Trophoblast cell (in vitro differentiated cells and primary cell): Measurements from ENCODE around the gene ZNF512.

Experiments
- DNase-seq, 2 donors: peaks; one replicate each; pipeline ENCODE4 v3.0.0-alpha.2; 2016
- H2AFZ ChIP-seq: 2 replicates; pipeline ENCODE4 v1.6.1; 2013; ENCODE audit warnings: low read length, moderate library complexity, mild to moderate bottlenecking; ENCODE audit not compliant: insufficient read depth, poor library complexity
- H2AK5ac ChIP-seq: 2 replicates; pipeline ENCODE4 v1.6.1; 2013; ENCODE audit warnings: mild to moderate bottlenecking, low read length
- H2BK120ac ChIP-seq: 2 replicates; pipeline ENCODE4 v1.6.1; 2013; ENCODE audit warnings: low read length, mild to moderate bottlenecking, moderate library complexity; ENCODE audit not compliant: insufficient read depth, poor library complexity
- H2BK12ac ChIP-seq: 2 replicates; pipeline ENCODE4 v1.6.1; 2013; ENCODE audit warnings: mild to moderate bottlenecking, low read length, moderate library complexity
- H2BK5ac ChIP-seq: 2 replicates; pipeline ENCODE4 v1.6.1; 2013; ENCODE audit warnings: low read length, low read depth, moderate library complexity, mild to moderate bottlenecking; ENCODE audit not compliant: poor library complexity
- H3K14ac ChIP-seq: 2 replicates; pipeline ENCODE4 v1.6.1; 2013; ENCODE audit warnings: mild to moderate bottlenecking, low read length
- H3K18ac ChIP-seq: 2 replicates; pipeline ENCODE4 v1.6.1; 2013; ENCODE audit warnings: mild to moderate bottlenecking, low read length
- H3K23ac ChIP-seq: 2 replicates; pipeline ENCODE4 v1.6.1; 2013; ENCODE audit warnings: low read length
- H3K27ac ChIP-seq: 2 replicates; pipeline ENCODE4 v1.5.1; 2013; ENCODE audit warnings: low read depth, mild to moderate bottlenecking, inconsistent platforms, low read length, moderate library complexity
- H3K27me3 ChIP-seq: 2 replicates; pipeline ENCODE4 v1.6.1; 2013; ENCODE audit warnings: inconsistent platforms, mild to moderate bottlenecking, low read length, moderate library complexity; ENCODE audit not compliant: insufficient read depth
- H3K36me3 ChIP-seq, 2 experiments: 1 replicate in 1 of 2; 2 replicates in 1 of 2; pipeline ENCODE4 v1.6.1; 2013; ENCODE audit warnings: low read length in 2 of 2, mild to moderate bottlenecking in 2 of 2, moderate library complexity in 1 of 2; ENCODE audit not compliant: insufficient read depth in 2 of 2, control insufficient read depth in 1 of 2
- H3K4ac ChIP-seq: 2 replicates; pipeline ENCODE4 v1.6.1; 2013; ENCODE audit warnings: low read depth, mild to moderate bottlenecking, low read length, moderate library complexity
- H3K4me1 ChIP-seq, 2 experiments: 1 replicate in 1 of 2; 2 replicates in 1 of 2; pipeline ENCODE4 v1.6.1; 2013; ENCODE audit warnings: low read length in 2 of 2, mild to moderate bottlenecking in 2 of 2, moderate library complexity in 1 of 2; ENCODE audit not compliant: insufficient read depth in 2 of 2, control insufficient read depth in 1 of 2
- H3K4me2 ChIP-seq: 2 replicates; pipeline ENCODE4 v1.6.1; 2013; ENCODE audit warnings: inconsistent platforms, mild to moderate bottlenecking, low read length, moderate library complexity
- H3K4me3 ChIP-seq: 2 replicates; pipeline ENCODE4 v1.5.1; 2013; ENCODE audit warnings: mild to moderate bottlenecking, low read depth, low read length, inconsistent platforms
- H3K79me1 ChIP-seq: one replicate; pipeline ENCODE4 v1.6.1; 2013; ENCODE audit warnings: low read length
- H3K79me2 ChIP-seq: 2 replicates; pipeline ENCODE4 v1.6.1; 2013; ENCODE audit warnings: low read length, mild to moderate bottlenecking; ENCODE audit not compliant: control insufficient read depth, insufficient read depth, poor library complexity
- H3K9ac ChIP-seq: 2 replicates; pipeline ENCODE4 v1.6.1; 2013; ENCODE audit warnings: mild to moderate bottlenecking, low read length
- H3K9me3 ChIP-seq: 2 replicates; pipeline ENCODE4 v1.6.1; 2013; ENCODE audit warnings: low read depth, mild to moderate bottlenecking, control low read depth, inconsistent platforms, low read length; ENCODE audit not compliant: insufficient read depth
- H4K12ac ChIP-seq: 2 replicates; pipeline ENCODE4 v1.6.1; 2013; ENCODE audit warnings: low read depth, mild to moderate bottlenecking, low read length, moderate library complexity
- H4K8ac ChIP-seq: 2 replicates; pipeline ENCODE4 v1.6.1; 2013; ENCODE audit warnings: low read depth, mild to moderate bottlenecking, low read length, moderate library complexity
- H4K91ac ChIP-seq: one replicate; pipeline ENCODE4 v1.6.1; 2013; ENCODE audit warnings: low read depth, mild to moderate bottlenecking, low read length, moderate library complexity
- WGBS: extraction: QIAGEN DNeasy Blood & Tissue Kit; methylation state at CpG from one replicate; pipeline ENCODE4 v1.1.7; 2013; ENCODE audit warnings: missing lambda C conversion rate; ENCODE audit not compliant: insufficient read length, insufficient coverage; ENCODE audit errors: extremely low coverage; 5-methylcytosine and 5-hydroxymethylcytosine counted together

Gene ZNF512

DNA sequence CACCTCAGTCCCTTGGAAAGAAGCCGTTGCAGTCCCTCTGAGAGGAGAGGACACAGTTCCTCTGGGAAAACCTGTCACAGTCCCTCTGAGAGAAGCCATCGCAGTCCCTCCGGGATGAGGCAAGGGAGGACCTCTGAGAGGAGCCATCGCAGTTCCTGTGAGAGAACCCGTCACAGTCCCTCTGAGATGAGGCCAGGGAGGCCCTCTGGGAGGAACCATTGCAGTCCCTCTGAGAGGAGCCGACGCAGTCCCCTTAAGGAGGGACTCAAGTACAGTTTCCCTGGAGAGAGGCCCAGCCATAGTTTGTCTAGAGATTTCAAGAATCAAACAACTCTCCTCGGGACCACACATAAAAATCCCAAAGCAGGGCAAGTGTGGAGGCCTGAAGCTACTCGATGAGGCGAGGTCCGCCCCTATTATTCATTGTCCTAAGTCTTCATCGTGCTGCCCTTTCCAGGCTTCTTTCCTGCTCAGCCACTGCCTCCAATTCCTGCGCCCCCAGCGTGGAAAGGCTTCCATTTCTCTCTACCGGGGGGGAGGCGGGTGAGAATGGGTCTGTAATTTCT, 630 bp upstream of the ZNF512 start:
- Histone ChIP-seq H3K27ac (no peak overlapping the region), H3K4me3 (peak overlapping the region; percentile 80), H3K4ac (peak overlapping the region; percentile 6), H3K23ac (no peak overlapping the region), H2AFZ (peak overlapping the region; percentile 41), H2AK5ac (no peak overlapping the region), H4K12ac (peak overlapping the region; percentile 98), H3K36me3 (no peaks in the 10 kb centered on the region), H3K27me3 (no peaks in the 10 kb centered on the region), H3K14ac (peak overlapping the region; percentile 39), H2BK12ac (no peak overlapping the region), H3K18ac (peak overlapping the region; percentile 65), H3K9ac (no peak overlapping the region), H3K79me1 (peaks cover 4% of the 10 kb centered on the region), H2BK120ac (peak overlapping the region; percentile 30), H4K91ac (peak overlapping the region; percentile 84), H3K4me2 (peak overlapping the region; percentile 72), H2BK5ac (no peak overlapping the region), H3K79me2 (no peaks in the 10 kb centered on the region), H3K9me3 (peaks cover 8% of the 10 kb centered on the region), H3K4me1 (peaks cover 3 to 8% of the 10 kb centered on the region in 2 experiments), H4K8ac (peak overlapping the region; percentile 80)
- DNase-seq: no peak
- WGBS: no CpG with 5 or more reads among the region's 16 CpGs

DNA sequence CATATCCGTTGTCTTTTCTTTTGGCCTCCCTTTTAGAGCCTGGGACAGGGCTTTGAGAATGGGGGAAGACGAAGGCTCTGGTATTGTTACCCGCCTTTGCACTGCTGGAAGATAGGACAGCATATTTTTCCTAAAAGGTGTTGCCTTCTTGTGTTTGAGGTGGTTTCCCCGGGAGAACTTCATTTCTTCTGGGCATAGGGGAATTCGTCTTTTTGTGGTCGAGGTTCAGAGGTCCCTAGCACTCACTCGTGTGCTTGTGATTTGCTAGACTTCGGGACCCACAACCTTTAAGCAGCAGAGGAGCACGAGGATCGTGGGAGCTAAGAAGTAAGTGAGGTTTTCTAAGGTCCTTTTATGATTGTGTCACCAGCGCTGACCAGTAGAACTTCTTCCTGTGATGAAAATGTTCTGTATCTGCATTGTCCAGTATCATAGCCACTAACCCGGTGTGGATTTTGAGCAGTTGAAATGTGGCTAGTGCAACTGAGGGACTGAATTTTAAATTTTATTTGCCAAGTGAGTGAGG, 611 bp downstream of the ZNF512 start:
- Histone ChIP-seq H2BK12ac (no peak overlapping the region), H3K79me2 (no peaks in the 10 kb centered on the region), H3K27ac (no peak overlapping the region), H3K4me2 (peak overlapping the region; percentile 72), H3K14ac (peak overlapping the region; percentile 7), H4K12ac (no peak overlapping the region), H3K4ac (peak overlapping the region; percentile 2), H4K8ac (peak overlapping the region; percentile 80), H2AK5ac (no peak overlapping the region), H3K4me1 (peaks cover 3 to 8% of the 10 kb centered on the region in 2 experiments), H3K36me3 (no peaks in the 10 kb centered on the region), H4K91ac (peak overlapping the region; percentile 12), H2BK120ac (peak overlapping the region; percentile 1), H3K4me3 (peak overlapping the region; percentile 80), H3K79me1 (peaks cover 4% of the 10 kb centered on the region), H3K9ac (peak overlapping the region; percentile 57), H3K23ac (no peak overlapping the region), H3K18ac (no peak overlapping the region), H2AFZ (no peak overlapping the region), H2BK5ac (no peak overlapping the region), H3K27me3 (no peaks in the 10 kb centered on the region), H3K9me3 (peaks cover 8% of the 10 kb centered on the region)
- DNase-seq: peak in 1 of 2 donors; percentile 20
- no CpG with 5 or more reads among the region's 12 CpGs for WGBS

DNA sequence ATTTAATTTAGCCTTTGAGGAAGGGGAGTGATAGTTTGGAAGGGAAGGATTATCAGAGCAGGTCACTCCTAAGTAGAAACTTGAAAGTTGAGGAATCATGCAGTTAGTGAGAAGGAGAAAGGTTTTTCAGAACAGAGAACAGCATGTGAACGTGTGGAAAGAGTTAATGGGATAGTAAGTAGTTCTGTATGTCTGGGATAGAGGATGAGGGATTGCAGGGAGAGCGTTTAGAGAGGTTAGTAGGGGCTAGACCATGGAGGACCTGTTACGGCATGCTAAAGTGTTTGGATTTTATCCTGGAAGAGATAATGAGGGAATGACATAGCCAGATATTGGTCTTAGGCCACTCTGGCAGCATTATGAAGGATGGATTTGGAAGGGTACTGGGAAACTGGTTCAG, 1.8 kb downstream of the ZNF512 start:
- H2BK120ac ChIP-seq: no peak overlapping the region

DNA sequence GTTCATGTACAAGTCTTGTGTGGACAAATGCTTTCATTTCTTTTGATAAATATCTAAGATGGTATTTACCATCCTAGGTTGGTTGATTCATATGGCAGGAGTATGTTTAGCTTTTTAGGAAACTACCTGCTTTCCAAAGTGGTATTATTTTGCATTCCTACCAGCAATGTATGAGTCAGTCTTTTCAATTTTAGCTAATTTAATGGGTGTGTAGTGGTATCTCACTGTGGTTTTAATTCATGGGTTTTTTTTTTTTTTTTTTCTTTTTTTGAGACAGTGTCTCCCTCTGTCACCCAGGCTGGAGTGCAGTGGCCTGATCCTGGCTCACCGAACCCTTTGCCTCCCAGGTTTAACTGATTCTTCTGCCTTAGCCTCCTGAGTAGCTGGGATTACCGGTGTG, 4.2 kb downstream of the ZNF512 start:
- H3K4ac ChIP-seq: peak overlapping the region; percentile 46
- H4K12ac ChIP-seq: no peak overlapping the region
- H4K91ac ChIP-seq: no peak overlapping the region
- peaks cover 4% of the 10 kb centered on the region for H3K79me1 ChIP-seq
- WGBS: no CpG with 5 or more reads among the region's 2 CpGs
- no peaks in the 10 kb centered on the region for H3K27me3 ChIP-seq
- no peak overlapping the region for H2AFZ ChIP-seq
- no peak overlapping the region for H3K23ac ChIP-seq
- H3K79me2 ChIP-seq: no peaks in the 10 kb centered on the region
- H3K9me3 ChIP-seq: peaks cover 4% of the 10 kb centered on the region
- H2BK5ac ChIP-seq: no peak overlapping the region
- no peak overlapping the region for H3K18ac ChIP-seq
- no peak overlapping the region for H2BK120ac ChIP-seq
- peaks cover 3 to 8% of the 10 kb centered on the region in 2 experiments for H3K4me1 ChIP-seq
- no peak for DNase-seq
- H2AK5ac ChIP-seq: no peak overlapping the region
- no peak overlapping the region for H3K9ac ChIP-seq
- no peak overlapping the region for H3K14ac ChIP-seq
- H2BK12ac ChIP-seq: no peak overlapping the region
- no peaks in the 10 kb centered on the region for H3K36me3 ChIP-seq
- no peak overlapping the region for H3K4me2 ChIP-seq
- H3K27ac ChIP-seq: no peak overlapping the region
- H3K4me3 ChIP-seq: no peak overlapping the region
- H4K8ac ChIP-seq: no peak overlapping the region

More for the DNA sequence above, 1.8 kb downstream of the ZNF512 start:
- H3K9ac ChIP-seq: no peak overlapping the region
- H3K4ac ChIP-seq: peak overlapping the region; percentile 67
- no peak overlapping the region for H3K4me3 ChIP-seq
- DNase-seq: no peak
- H2BK12ac ChIP-seq: no peak overlapping the region
- peaks cover 4% of the 10 kb centered on the region for H3K79me1 ChIP-seq
- no peak overlapping the region for H3K27ac ChIP-seq
- H4K12ac ChIP-seq: no peak overlapping the region
- no peaks in the 10 kb centered on the region for H3K36me3 ChIP-seq
- H2AFZ ChIP-seq: no peak overlapping the region
- no peak overlapping the region for H2BK5ac ChIP-seq
- H3K23ac ChIP-seq: no peak overlapping the region
- H3K9me3 ChIP-seq: peaks cover 8% of the 10 kb centered on the region
- no peaks in the 10 kb centered on the region for H3K27me3 ChIP-seq
- WGBS: 100% methylated on average over 1 of the region's 3 CpGs
- H3K4me2 ChIP-seq: no peak overlapping the region
- H3K79me2 ChIP-seq: no peaks in the 10 kb centered on the region
- H3K4me1 ChIP-seq: peaks cover 3 to 8% of the 10 kb centered on the region in 2 experiments
- no peak overlapping the region for H2AK5ac ChIP-seq
- no peak overlapping the region for H3K14ac ChIP-seq
- no peak overlapping the region for H3K18ac ChIP-seq
- no peak overlapping the region for H4K8ac ChIP-seq
- H4K91ac ChIP-seq: no peak overlapping the region
